ENCODE data around the gene EBLN2. TPM values are rescaled to one million over a fixed set of nuclear protein-coding genes. Genes with fewer than 3 reads are reported as not detected.

The EBLN2 gene
- total RNA-seq (4.5 TPM), polyA plus RNA-seq (ENCODE audit: insufficient read depth, low read depth, low replicate concordance) (0.24 TPM)
- long read RNA-seq, donor 1: 0 reads
- long read RNA-seq, donor 2, partial matches to known transcripts: 0 of 2 reads
- long read RNA-seq, donor 2, other reads (novel, unspliced or antisense): 0 of 2 reads
- long read RNA-seq, donor 3: 0 reads
- long read RNA-seq, donor 4: 0 reads
- long read RNA-seq, donor 5, partial matches to known transcripts: 0 of 1 reads
- long read RNA-seq, donor 5, other reads (novel, unspliced or antisense): 0 of 1 reads
- long read RNA-seq, donor 6, partial matches to known transcripts: 0 of 2 reads
- long read RNA-seq, donor 6, other reads (novel, unspliced or antisense): 0 of 2 reads
- long read RNA-seq, donor 7: 0 reads
- long read RNA-seq, donor 8, partial matches to known transcripts: 0 of 1 reads
- long read RNA-seq, donor 8, other reads (novel, unspliced or antisense): 0 of 1 reads
- long read RNA-seq, donor 9: 0 reads
- long read RNA-seq, donor 10, transcript EBLN2-201 (1 exons, 1,679 nt): major isoform, 8 of 8 reads
- long read RNA-seq, donor 10, partial matches to known transcripts: 0 of 8 reads
- long read RNA-seq, donor 10, other reads (novel, unspliced or antisense): 0 of 8 reads

DNA sequence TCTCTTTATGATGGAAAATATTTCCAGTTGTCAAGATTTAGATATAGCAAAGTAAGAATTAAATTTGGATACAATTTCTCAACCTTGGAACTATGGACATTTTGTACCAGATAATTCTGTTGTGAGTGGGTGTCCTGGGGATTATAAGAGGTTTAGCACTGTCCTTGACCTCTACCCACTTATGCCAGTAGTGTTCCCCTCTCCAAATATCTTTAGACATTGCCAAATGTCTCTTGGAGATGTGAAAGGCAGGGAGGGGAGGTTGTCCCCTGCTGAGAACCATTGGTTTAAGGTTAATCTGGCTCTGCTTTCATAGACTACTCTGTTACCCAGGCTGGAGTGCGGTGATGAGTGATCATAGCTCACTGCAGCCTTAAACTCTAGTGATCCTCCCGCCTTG, at the start of gene EBLN2:
Gene EBLN2, plus strand, starts transcription at position 244 of the 400 bp plus-strand sequence. CDS start 423 bp downstream, outside the sequence.
- Histone ChIP-seq H3K36me3 (ENCODE audit: control insufficient read depth in 2 of 3, insufficient read depth in 3 of 3, low read length in 3 of 3) (peaks cover 5 to 19% (median 10%) of the 10 kb centered on the region in 3 donors), H3K27ac (ENCODE audit: low read depth in 2 of 2, low read length in 2 of 2) (no peak within 1 kb of the TSS), H3K9me3 (ENCODE audit: control insufficient read depth in 2 of 3, insufficient read depth in 1 of 3, low read length in 3 of 3) (no peaks in the 10 kb centered on the region), H3K4me3 (ENCODE audit: low read length in 3 of 3) (no peak within 1 kb of the TSS), H3K9ac (ENCODE audit: low read length in 3 of 3) (no peak within 1 kb of the TSS), H3K4me1 (ENCODE audit: control insufficient read depth in 2 of 3, insufficient read depth in 2 of 3, low read depth in 1 of 3, low read length in 3 of 3) (no peaks in the 10 kb centered on the region), H3K27me3 (ENCODE audit: control insufficient read depth, insufficient read depth, low read length) (no peaks in the 10 kb centered on the region)
- FAIRE-seq: no peak
- DNase-seq: no peak
- intact Hi-C loops (cut with DNase I): loop anchor here (10.0 kb wide), 1 partner anchor 127 kb away; no protein-coding TSS in a partner anchor
- TF ChIP-seq, protein P1, sequence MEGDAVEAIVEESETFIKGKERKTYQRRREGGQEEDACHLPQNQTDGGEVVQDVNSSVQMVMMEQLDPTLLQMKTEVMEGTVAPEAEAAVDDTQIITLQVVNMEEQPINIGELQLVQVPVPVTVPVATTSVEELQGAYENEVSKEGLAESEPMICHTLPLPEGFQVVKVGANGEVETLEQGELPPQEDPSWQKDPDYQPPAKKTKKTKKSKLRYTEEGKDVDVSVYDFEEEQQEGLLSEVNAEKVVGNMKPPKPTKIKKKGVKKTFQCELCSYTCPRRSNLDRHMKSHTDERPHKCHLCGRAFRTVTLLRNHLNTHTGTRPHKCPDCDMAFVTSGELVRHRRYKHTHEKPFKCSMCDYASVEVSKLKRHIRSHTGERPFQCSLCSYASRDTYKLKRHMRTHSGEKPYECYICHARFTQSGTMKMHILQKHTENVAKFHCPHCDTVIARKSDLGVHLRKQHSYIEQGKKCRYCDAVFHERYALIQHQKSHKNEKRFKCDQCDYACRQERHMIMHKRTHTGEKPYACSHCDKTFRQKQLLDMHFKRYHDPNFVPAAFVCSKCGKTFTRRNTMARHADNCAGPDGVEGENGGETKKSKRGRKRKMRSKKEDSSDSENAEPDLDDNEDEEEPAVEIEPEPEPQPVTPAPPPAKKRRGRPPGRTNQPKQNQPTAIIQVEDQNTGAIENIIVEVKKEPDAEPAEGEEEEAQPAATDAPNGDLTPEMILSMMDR (IDR thresholded peaks at IDR 0.05; ENCODE audit: borderline replicate concordance, extremely low read depth, insufficient read depth): no peak

DNA sequence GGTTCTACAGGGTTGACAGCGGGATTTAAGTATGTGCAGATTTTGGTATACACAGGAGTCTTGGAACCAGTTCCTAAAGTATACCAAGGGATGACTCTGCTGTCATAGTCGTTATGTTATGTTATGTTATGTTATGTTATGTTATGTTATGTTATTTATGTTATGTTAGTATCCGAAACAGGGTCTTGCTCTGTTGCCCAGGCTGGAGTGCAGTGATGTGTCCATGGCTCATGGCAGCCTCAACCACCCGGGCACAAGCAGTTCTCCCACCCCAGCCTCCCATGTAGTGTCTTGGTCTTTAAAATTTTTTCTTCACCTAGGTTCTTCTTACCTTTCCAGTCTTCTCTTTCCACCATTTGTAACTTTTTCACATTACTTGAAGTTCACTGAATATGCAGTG, 43.2 kb upstream of the EBLN2 start:
- Histone ChIP-seq H3K36me3 (ENCODE audit: control insufficient read depth in 2 of 3, insufficient read depth in 3 of 3, low read length in 3 of 3) (peaks cover 0 to 3% (median 0%) of the 10 kb centered on the region in 3 donors), H3K27me3 (ENCODE audit: control insufficient read depth, insufficient read depth, low read length) (no peaks in the 10 kb centered on the region), H3K4me3 (ENCODE audit: low read length in 3 of 3) (no peak overlapping the region), H3K9me3 (ENCODE audit: control insufficient read depth in 2 of 3, insufficient read depth in 1 of 3, low read length in 3 of 3) (no peaks in the 10 kb centered on the region), H3K4me1 (ENCODE audit: control insufficient read depth in 2 of 3, insufficient read depth in 2 of 3, low read depth in 1 of 3, low read length in 3 of 3) (peaks cover 0 to 4% (median 0%) of the 10 kb centered on the region in 3 donors), H3K27ac (ENCODE audit: low read depth in 2 of 2, low read length in 2 of 2) (no peak overlapping the region), H3K9ac (ENCODE audit: low read length in 3 of 3) (no peak overlapping the region)
- intact Hi-C loops (cut with DNase I): no loop called here
- TF ChIP-seq, protein P1 (IDR thresholded peaks at IDR 0.05; ENCODE audit: borderline replicate concordance, extremely low read depth, insufficient read depth): no peak
- FAIRE-seq: no peak
- DNase-seq: no peak

DNA sequence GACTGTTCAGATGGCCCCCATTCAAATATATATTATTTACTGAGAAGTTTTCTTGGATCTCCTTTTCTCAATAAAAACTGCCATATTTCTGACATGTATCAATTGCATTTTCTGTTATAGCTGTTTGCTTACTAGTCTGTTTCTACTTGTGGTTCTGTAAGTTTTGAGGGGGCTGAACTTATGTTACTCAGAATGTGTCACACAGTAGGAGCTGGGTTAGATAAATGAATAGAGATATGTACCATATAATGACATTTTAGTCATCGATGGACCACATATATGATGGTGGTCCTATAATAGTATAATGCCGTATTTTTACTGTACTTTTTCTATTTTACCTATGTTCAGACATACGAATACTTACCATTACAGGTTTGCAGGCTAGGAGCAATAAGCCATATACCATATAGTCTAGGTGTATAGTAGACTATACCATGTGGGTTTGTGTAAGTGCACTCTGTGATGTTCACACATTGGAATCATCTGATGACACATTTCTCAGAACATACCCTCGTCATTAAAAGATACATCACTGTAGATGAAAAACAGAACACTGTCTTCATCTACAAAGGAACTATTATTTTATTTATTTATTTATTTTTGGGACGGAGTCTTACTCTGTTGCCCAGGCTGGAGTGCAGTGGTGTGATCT, 42.5 kb upstream of the EBLN2 start:
- DNase-seq (no peak), FAIRE-seq (no peak)
- H3K9ac ChIP-seq (ENCODE audit: low read length in 3 of 3): no peak overlapping the region
- no peaks in the 10 kb centered on the region for H3K9me3 ChIP-seq (ENCODE audit: control insufficient read depth in 2 of 3, insufficient read depth in 1 of 3, low read length in 3 of 3)
- H3K4me3 ChIP-seq (ENCODE audit: low read length in 3 of 3): no peak overlapping the region
- TF ChIP-seq, protein P1 (IDR thresholded peaks at IDR 0.05; ENCODE audit: borderline replicate concordance, extremely low read depth, insufficient read depth): no peak
- H3K4me1 ChIP-seq (ENCODE audit: control insufficient read depth in 2 of 3, insufficient read depth in 2 of 3, low read depth in 1 of 3, low read length in 3 of 3): peaks cover 0 to 4% (median 0%) of the 10 kb centered on the region in 3 donors
- H3K27ac ChIP-seq (ENCODE audit: low read depth in 2 of 2, low read length in 2 of 2): no peak overlapping the region
- intact Hi-C loops (cut with DNase I): no loop called here
- no peaks in the 10 kb centered on the region for H3K27me3 ChIP-seq (ENCODE audit: control insufficient read depth, insufficient read depth, low read length)
- peaks cover 0 to 3% (median 0%) of the 10 kb centered on the region in 3 donors for H3K36me3 ChIP-seq (ENCODE audit: control insufficient read depth in 2 of 3, insufficient read depth in 3 of 3, low read length in 3 of 3)
